ENCODE data around the gene CAV1.
"Not testable (repeated sequence)": the region's sequence is repeated elsewhere in the genome, so short reads cannot be mapped to it uniquely, and the experiment has no call there.

CAV1 gene

GRCh38 chr7:116583653-116584052, 58.8 kb downstream of the CAV1 start:
- peak in 1 of 4 experiments; percentile 23 for DNase-seq

- no peak for DNase-seq
Observed at GRCh38 chr7:116584721-116585120, 59.9 kb downstream of the CAV1 start.

- DNase-seq: no peak
Observed at GRCh38 chr7:116585392-116585791, 60.6 kb downstream of the CAV1 start.

- DNase-seq: no peak
Observed at GRCh38 chr7:116585967-116586366, 61.1 kb downstream of the CAV1 start.

- DNase-seq: not testable (repeated sequence)
Observed at GRCh38 chr7:116587200-116587599, 62.4 kb downstream of the CAV1 start.

DNA sequence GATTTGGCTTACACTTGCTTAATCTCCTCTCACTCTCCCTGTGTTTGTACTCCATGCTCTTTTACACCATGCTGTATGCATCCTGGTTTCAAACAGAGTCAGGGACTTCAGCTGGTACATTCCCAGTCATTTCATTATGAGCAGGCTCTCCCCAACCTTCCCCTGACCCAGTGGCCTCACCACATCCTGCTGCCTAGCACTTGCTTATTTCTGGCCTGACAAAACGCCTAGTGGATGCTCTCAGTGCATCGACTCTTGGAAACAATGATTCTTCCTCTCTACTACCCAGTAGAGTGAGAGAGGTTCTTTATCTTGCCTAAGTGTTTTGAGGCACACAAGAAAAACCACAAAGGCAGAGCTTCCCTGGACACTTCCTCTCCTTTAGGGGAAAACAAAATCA, 63.4 kb downstream of the CAV1 start:
- DNase-seq: peak; percentile 28 to 57 (median 39)

GRCh38 chr7:116588641-116589594, 64.1 kb downstream of the CAV1 start:
- DNase-seq: peak in 3 of 4 experiments; percentile 51 to 76 (median 70)

- DNase-seq: peak in 2 of 4 experiments; percentile 43 to 63
Observed at GRCh38 chr7:116591202-116592040, 66.6 kb downstream of the CAV1 start.

- no peak for DNase-seq
Observed at GRCh38 chr7:116592041-116592355, 67.2 kb downstream of the CAV1 start.

DNA sequence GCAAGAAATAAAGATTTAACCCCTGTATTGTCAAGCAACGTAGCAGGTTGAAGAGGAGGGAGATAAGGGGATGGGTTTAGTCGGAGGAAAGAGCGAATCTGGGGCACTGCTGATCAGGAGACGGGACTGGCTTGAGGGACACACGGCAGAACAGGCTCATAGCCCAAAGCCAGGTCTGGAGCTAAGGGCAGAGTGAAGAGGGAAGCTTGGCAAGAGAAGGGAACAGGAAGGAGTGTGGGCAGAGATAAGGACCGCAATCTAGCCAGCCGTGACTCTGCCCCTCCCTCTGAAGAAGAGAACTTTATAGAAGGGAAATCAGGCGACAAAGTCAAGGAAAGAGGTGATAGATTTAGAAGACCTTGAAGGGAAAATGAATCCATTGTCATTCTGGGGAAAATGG, 67.6 kb downstream of the CAV1 start:
- peak in 3 of 4 experiments; percentile 44 to 51 (median 48) for DNase-seq

DNA sequence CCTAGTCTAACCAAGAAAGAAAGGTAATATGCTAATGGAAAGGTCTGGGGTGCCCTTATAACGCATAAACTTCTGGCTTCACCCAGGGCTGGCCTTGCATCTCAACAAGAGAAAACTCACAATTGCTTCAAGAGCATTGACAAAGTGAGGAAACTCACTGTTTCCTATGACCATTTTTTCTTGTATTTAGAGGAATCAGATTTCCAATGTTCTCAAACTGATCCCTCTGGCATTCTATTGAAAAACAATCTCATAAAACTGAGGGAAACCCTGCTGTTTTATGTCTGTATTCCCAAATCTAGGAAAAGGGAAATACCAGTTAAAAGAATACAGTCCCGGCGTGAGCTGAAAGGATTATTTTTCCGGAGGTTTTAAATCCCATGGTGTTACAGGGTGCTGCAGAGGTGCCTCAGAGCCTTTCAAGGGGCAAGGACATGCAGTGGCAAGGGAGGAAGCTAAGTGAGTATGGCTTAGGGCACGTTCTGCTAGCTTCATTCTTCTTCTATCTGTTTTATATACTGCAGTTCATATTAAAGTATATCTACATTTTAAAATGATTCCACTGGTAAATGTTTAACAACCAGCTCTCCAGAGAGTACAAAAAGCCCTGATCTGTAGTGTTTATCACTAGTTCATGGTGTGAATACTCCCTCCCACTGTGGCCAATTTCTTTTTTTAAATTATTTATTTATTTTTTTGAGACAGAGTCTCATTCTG, 68.7 kb downstream of the CAV1 start:
- no peak for DNase-seq

- DNase-seq: no peak
Observed at GRCh38 chr7:116595063-116595462, 70.2 kb downstream of the CAV1 start.

GRCh38 chr7:116597384-116597783, 72.5 kb downstream of the CAV1 start:
- DNase-seq: no peak

- DNase-seq: no peak
Observed at GRCh38 chr7:116598278-116598677, 73.4 kb downstream of the CAV1 start.

DNA sequence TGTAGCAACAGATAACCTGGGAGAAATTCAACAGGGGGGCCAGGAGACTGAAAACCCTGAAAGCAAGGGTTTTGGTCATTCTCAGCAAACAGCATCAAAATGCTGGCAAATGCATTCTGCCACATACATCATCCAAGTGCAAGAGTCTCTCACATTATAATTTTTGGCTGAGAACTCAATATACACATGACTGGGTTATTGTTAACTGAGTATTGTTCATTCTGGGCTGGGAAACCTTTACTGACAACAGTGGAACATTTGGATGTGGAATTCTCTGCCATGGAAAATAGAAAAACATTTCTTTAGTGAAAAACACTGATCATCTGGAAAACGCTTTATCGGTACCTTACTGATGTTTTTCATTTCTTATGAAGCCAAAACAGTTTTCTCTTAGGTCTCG, 74.0 kb downstream of the CAV1 start:
- no peak for DNase-seq

DNA sequence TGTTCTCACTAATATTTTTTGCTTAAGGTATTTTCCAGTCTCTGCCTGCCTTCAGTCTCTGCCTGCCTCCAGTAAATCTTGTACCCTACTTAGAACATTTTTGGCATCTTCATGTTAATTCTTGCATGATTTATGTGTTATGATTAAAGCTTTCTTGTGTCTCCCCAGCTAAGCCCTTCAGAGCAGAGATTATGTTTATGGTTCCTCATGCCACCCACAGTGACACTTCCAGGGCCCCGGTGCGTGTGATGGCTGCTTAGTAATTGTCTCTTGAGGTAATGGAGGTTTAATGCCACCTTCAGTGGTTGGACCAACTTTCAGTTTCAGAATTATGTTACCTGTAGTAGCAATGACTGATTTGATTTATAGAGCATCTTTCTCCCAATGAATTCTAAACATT, 76.6 kb downstream of the CAV1 start:
- no peak for DNase-seq

GRCh38 chr7:116607299-116607698, 82.5 kb downstream of the CAV1 start:
- DNase-seq: no peak

DNA sequence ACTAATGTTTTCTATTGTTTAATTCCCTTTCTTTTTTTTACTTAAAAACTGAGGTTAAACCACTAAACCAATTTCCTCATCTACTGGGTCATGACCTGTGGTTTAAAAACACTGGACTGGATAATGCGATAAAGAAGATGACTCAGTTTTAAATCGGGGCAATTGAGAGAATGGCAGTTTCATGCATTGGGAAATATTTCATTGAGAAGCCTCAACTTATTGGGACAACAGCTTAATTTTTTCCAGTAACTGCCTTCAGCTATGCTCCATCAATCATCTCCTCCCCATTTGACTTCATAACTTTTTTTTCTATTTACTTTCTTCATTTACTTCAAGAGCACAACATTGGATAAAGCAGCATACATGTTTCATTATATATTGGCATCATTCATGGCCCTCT, 85.4 kb downstream of the CAV1 start:
- peak in 3 of 4 experiments; percentile 24 to 64 (median 59) for DNase-seq

- no peak for DNase-seq
Observed at GRCh38 chr7:116610721-116611120, 85.9 kb downstream of the CAV1 start.

Data from suppressor macrophage (primary cell).